G401 (cell line): Measurements from ENCODE around the gene NANS. TPM values are rescaled to one million over a fixed set of nuclear protein-coding genes. Genes with fewer than 3 reads are reported as not detected.

Experiments
- DNase-seq: peaks from one replicate; pipeline ENCODE4 v3.0.0-alpha.2; 2015; ENCODE audit warnings: low spot score
- in situ Hi-C: cut with HindIII; loops from 2 replicates; pipeline ENCODE4 v1.10.0; 2016; ENCODE audit warnings: low sequenced_read_pairs, mixed read lengths
- total RNA-seq: library from RNA; depleted of rRNA; stranded (reverse); fragments of >200 nt; shearing (Covaris generic); gene quantifications from 2 replicates; pipeline ENCODE4 v1.2.3, GENCODE V29; 2014

Gene NANS
- total RNA-seq, 1 experiment from 2014 or later = 147 TPM

- peak; percentile 89 for DNase-seq
- in situ Hi-C loops = no loop called here
Measured at GRCh38 chr9:98034593-98035546, 21.7 kb upstream of the NANS start.

- in situ Hi-C loops = no loop called here
- DNase-seq = no peak
Measured at GRCh38 chr9:98037357-98037756, 19.2 kb upstream of the NANS start.

GRCh38 chr9:98038958-98039357 is 17.6 kb upstream of the NANS start:
- no peak for DNase-seq
- in situ Hi-C loops = no loop called here

- in situ Hi-C loops = no loop called here
- no peak for DNase-seq
Measured at GRCh38 chr9:98039607-98040017, 16.9 kb upstream of the NANS start.

GRCh38 chr9:98040212-98040611 is 16.3 kb upstream of the NANS start:
- in situ Hi-C loops = no loop called here
- DNase-seq = no peak

- DNase-seq = no peak
- in situ Hi-C loops = no loop called here
Measured at GRCh38 chr9:98043915-98044314, 12.6 kb upstream of the NANS start.

- no peak for DNase-seq
- in situ Hi-C loops = no loop called here
Measured at GRCh38 chr9:98045234-98046179, 11.0 kb upstream of the NANS start.

GRCh38 chr9:98046180-98046543 is 10.4 kb upstream of the NANS start:
- no peak for DNase-seq
- in situ Hi-C loops = no loop called here

- no peak for DNase-seq
- in situ Hi-C loops = no loop called here
Measured at GRCh38 chr9:98047002-98047401, 9.5 kb upstream of the NANS start.

GRCh38 chr9:98049288-98050072 is 7.1 kb upstream of the NANS start:
- DNase-seq = no peak
- in situ Hi-C loops = no loop called here

- no peak for DNase-seq
- in situ Hi-C loops = no loop called here
Measured at GRCh38 chr9:98050351-98050750, 6.2 kb upstream of the NANS start.

GRCh38 chr9:98054376-98054951 is 2.1 kb upstream of the NANS start:
- in situ Hi-C loops = no loop called here

GRCh38 chr9:98057138-98057799 is 737 bp downstream of the NANS start:
- in situ Hi-C loops = no loop called here
- no peak for DNase-seq

More at GRCh38 chr9:98054376-98054951, 2.1 kb upstream of the NANS start:
- no peak for DNase-seq

- in situ Hi-C loops = no loop called here
- peak; percentile 72 for DNase-seq
Measured at GRCh38 chr9:98062161-98062560, 5.6 kb downstream of the NANS start.

GRCh38 chr9:98064623-98065392 is 8.3 kb downstream of the NANS start:
- DNase-seq = no peak
- in situ Hi-C loops = no loop called here

GRCh38 chr9:98066235-98066634 is 9.7 kb downstream of the NANS start:
- DNase-seq = no peak
- in situ Hi-C loops = no loop called here

- in situ Hi-C loops = no loop called here
- DNase-seq = no peak
Measured at GRCh38 chr9:98067184-98067583, 10.7 kb downstream of the NANS start.

- DNase-seq = no peak
- in situ Hi-C loops = no loop called here
Measured at GRCh38 chr9:98069551-98069950, 13.0 kb downstream of the NANS start.
